HG02870 (cell line): Measurements from ENCODE around the gene CERS6.
"Not testable (repeated sequence)": the region's sequence is repeated elsewhere in the genome, so short reads cannot be mapped to it uniquely, and the experiment has no call there.

Experiments used
- ATAC-seq: cut with Tn5 transposase; IDR thresholded peaks from one replicate; pipeline ENCODE4 v1.9.1; 2021; ENCODE audit warnings: mild to moderate bottlenecking, moderate library complexity; ENCODE audit not compliant: unreplicated experiment

The CERS6 gene

GRCh38 chr2:168753765-168754329 is 297.8 kb downstream of the CERS6 start:
- no peak for ATAC-seq

GRCh38 chr2:168757223-168757622 is 301.2 kb downstream of the CERS6 start:
- no peak for ATAC-seq

- peak; percentile 73 for ATAC-seq
Measured at GRCh38 chr2:168758970-168759820, 303.1 kb downstream of the CERS6 start.

GRCh38 chr2:168765401-168765800 is 309.3 kb downstream of the CERS6 start:
- ATAC-seq, result no peak

GRCh38 chr2:168766600-168766999 is 310.5 kb downstream of the CERS6 start:
- ATAC-seq, result no peak

- no peak for ATAC-seq
Measured at GRCh38 chr2:168767258-168767657, 311.2 kb downstream of the CERS6 start.

GRCh38 chr2:168768357-168768756 is 312.3 kb downstream of the CERS6 start:
- ATAC-seq, result not testable (repeated sequence)

- no peak for ATAC-seq
Measured at GRCh38 chr2:168770796-168771195, 314.7 kb downstream of the CERS6 start.

- ATAC-seq, result no peak
Measured at GRCh38 chr2:168772704-168773103, 316.6 kb downstream of the CERS6 start.

- ATAC-seq, result no peak
Measured at GRCh38 chr2:168773128-168773527, 317.1 kb downstream of the CERS6 start.

- ATAC-seq, result no peak
Measured at GRCh38 chr2:168773719-168774521, 317.8 kb downstream of the CERS6 start.

- ATAC-seq, result no peak
Measured at GRCh38 chr2:168775837-168776236, 319.8 kb downstream of the CERS6 start.

GRCh38 chr2:168780669-168781071 is 324.6 kb downstream of the CERS6 start:
- no peak for ATAC-seq

- no peak for ATAC-seq
Measured at GRCh38 chr2:168781191-168781817, 325.2 kb downstream of the CERS6 start.

GRCh38 chr2:168782271-168782670 is 326.2 kb downstream of the CERS6 start:
- no peak for ATAC-seq

GRCh38 chr2:168784993-168785392 is 328.9 kb downstream of the CERS6 start:
- ATAC-seq, result no peak

GRCh38 chr2:168787098-168787781 is 331.2 kb downstream of the CERS6 start:
- ATAC-seq, result no peak

GRCh38 chr2:168787782-168788376 is 331.8 kb downstream of the CERS6 start:
- no peak for ATAC-seq

GRCh38 chr2:168789776-168790175 is 333.7 kb downstream of the CERS6 start:
- no peak for ATAC-seq

- ATAC-seq, result no peak
Measured at GRCh38 chr2:168790226-168790902, 334.3 kb downstream of the CERS6 start.
